Esophagus muscularis mucosa (tissue), 4 donors: ENCODE data around the gene SLC16A4. TPM values are rescaled to one million over a fixed set of nuclear protein-coding genes. Genes with fewer than 3 reads are reported as not detected.

Experiments used
- DNase-seq: peaks from one replicate; pipeline ENCODE4 v3.0.0-alpha.2; 2017; ENCODE audit errors: extremely low spot score
- H3K27ac ChIP-seq, 4 donors: fragments of 200-600 bp; sonication (generic); replicated peaks in 1 of 4; 1 replicate in 3 of 4; 2 replicates in 1 of 4; pipeline ENCODE4 v1.5.1; 2016 to 2019; ENCODE audit warnings: mild to moderate bottlenecking in 1 of 4
- H3K27me3 ChIP-seq, 4 donors: fragments of 200-600 bp; sonication (generic); one replicate each; pipeline versions ENCODE4 v1.5.1 to v1.6.0; 2016 to 2019
- H3K36me3 ChIP-seq, 4 donors: fragments of 200-600 bp; sonication (generic); one replicate each; pipeline ENCODE4 v1.5.1; 2016 to 2019
- H3K4me1 ChIP-seq, 4 donors: fragments of 200-600 bp; sonication (generic); one replicate each; pipeline ENCODE4 v1.5.1; 2016 to 2019
- H3K4me3 ChIP-seq, 4 donors: fragments of 200-600 bp; sonication (generic); 1 replicate in 2 of 4; 2 replicates in 2 of 4; pipeline ENCODE4 v1.5.1; 2016 to 2019; ENCODE audit warnings: mild to moderate bottlenecking in 4 of 4, moderate library complexity in 1 of 4
- H3K9me3 ChIP-seq, 4 donors: fragments of 200-600 bp; sonication (generic); 1 replicate in 3 of 4; 2 replicates in 1 of 4; pipeline ENCODE4 v1.5.1; 2016 to 2019
- EP300 ChIP-seq: sonication (generic); formaldehyde crosslinking; IDR thresholded peaks from one replicate; pipeline ENCODE4 v1.6.1; 2017; ENCODE audit warnings: antibody characterized with exemption
- POLR2A ChIP-seq: fragments of 450-650 bp; IDR thresholded peaks from one replicate; pipeline ENCODE4 v1.6.1; 2017; ENCODE audit warnings: antibody characterized with exemption, moderate library complexity, mild to moderate bottlenecking, low read depth
- POLR2AphosphoS5 ChIP-seq, 2 donors: sonication (generic); formaldehyde crosslinking; IDR thresholded peaks; one replicate each; pipeline ENCODE4 v1.6.1; 2017; ENCODE audit warnings: antibody characterized with exemption in 2 of 2
- WGBS: methylation state at CpG from one replicate; pipeline ENCODE4 v1.1.5; 2018; 5-methylcytosine and 5-hydroxymethylcytosine counted together
- intact Hi-C: fragments of 100-400 bp; cut with DNase I; formaldehyde crosslinking; loops from one replicate; pipeline ENCODE4 v1.15.1; 2023
- total RNA-seq, 4 donors: library from RNA; depleted of rRNA; stranded (reverse); fragments of >200 nt; gene quantifications; one replicate each; pipeline versions ENCODE4 v1.1.0 to v1.2.1, GENCODE V29; 2016
- TF ChIP-seq, protein P1 (sequence below), 3 experiments: fragments of 200-600 bp in 2 of 3; fragments of 450-650 bp in 1 of 3; sonication (generic) in 2 of 3; IDR thresholded peaks; one replicate each; pipeline ENCODE4 v1.5.1; 2017 to 2019; ENCODE audit warnings: antibody characterized with exemption in 3 of 3, mild to moderate bottlenecking in 2 of 3, moderate library complexity in 1 of 3

The SLC16A4 gene
- total RNA-seq, 4 donors from 2014 or later, result 5.8 to 8.8 (median 8.4) TPM

GRCh38 chr1:110426854-110427253 is 36.0 kb upstream of the SLC16A4 start:
- Histone ChIP-seq H3K36me3 (no peaks in the 10 kb centered on the region), H3K4me1 (peaks cover 0 to 4% (median 0%) of the 10 kb centered on the region in 4 donors), H3K27ac (no peak overlapping the region), H3K9me3 (no peaks in the 10 kb centered on the region), H3K4me3 (no peak overlapping the region), H3K27me3 (peaks cover 0 to 13% (median 0%) of the 10 kb centered on the region in 4 donors)
- no peak for DNase-seq
- 36% methylated on average over 4 of the region's 4 CpGs for WGBS
- intact Hi-C loops, result no loop called here
- TF ChIP-seq, protein P1, sequence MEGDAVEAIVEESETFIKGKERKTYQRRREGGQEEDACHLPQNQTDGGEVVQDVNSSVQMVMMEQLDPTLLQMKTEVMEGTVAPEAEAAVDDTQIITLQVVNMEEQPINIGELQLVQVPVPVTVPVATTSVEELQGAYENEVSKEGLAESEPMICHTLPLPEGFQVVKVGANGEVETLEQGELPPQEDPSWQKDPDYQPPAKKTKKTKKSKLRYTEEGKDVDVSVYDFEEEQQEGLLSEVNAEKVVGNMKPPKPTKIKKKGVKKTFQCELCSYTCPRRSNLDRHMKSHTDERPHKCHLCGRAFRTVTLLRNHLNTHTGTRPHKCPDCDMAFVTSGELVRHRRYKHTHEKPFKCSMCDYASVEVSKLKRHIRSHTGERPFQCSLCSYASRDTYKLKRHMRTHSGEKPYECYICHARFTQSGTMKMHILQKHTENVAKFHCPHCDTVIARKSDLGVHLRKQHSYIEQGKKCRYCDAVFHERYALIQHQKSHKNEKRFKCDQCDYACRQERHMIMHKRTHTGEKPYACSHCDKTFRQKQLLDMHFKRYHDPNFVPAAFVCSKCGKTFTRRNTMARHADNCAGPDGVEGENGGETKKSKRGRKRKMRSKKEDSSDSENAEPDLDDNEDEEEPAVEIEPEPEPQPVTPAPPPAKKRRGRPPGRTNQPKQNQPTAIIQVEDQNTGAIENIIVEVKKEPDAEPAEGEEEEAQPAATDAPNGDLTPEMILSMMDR (IDR thresholded peaks at IDR 0.05), result no peak
- TF ChIP-seq EP300 (no peak), POLR2A (no peak), POLR2AphosphoS5 (IDR thresholded peaks at IDR 0.05) (no peak)

DNA sequence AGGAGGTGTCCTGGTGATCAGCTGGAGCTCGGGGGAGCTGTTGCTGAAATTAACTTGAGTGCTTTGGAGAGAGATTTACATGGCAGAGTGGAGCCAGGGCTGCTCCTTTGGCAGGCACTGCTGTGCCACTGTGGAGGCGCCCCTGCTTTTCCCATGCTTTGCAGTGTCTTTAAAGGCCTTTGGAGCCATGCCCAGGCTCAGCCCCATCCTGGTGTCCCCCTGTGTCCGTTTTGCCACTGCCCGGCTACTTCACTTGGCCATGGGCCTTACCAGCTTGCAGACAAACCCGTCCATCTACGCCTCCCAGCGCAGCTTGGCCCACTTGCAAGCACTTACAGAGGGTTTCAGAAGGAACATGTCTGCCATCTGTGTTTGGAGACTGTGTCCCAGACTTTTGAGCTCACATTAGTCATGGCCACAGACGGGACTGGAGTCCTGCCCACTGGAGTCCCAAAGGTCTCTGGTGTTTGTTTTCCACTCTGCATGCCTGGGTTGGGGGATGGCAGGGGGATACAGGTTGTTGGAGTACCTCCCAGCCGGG is 34.9 kb upstream of the SLC16A4 start:
- intact Hi-C loops, result no loop called here
- peaks cover 0 to 4% (median 0%) of the 10 kb centered on the region in 4 donors for H3K4me1 ChIP-seq
- H3K27ac ChIP-seq, result peak overlapping the region in 1 of 4 donors; percentile 52
- DNase-seq, result no peak
- no peaks in the 10 kb centered on the region for H3K9me3 ChIP-seq
- no peak overlapping the region for H3K4me3 ChIP-seq
- no peak for TF ChIP-seq POLR2AphosphoS5 (IDR thresholded peaks at IDR 0.05)
- no peak for TF ChIP-seq EP300
- TF ChIP-seq, protein P1 (IDR thresholded peaks at IDR 0.05), result no peak
- TF ChIP-seq POLR2A, result no peak
- peaks cover 0 to 6% (median 0%) of the 10 kb centered on the region in 4 donors for H3K27me3 ChIP-seq
- 69% methylated on average over 7 of the region's 9 CpGs for WGBS
- no peaks in the 10 kb centered on the region for H3K36me3 ChIP-seq

- Histone ChIP-seq H3K27me3 (no peaks in the 10 kb centered on the region), H3K4me1 (peaks cover 0 to 4% (median 0%) of the 10 kb centered on the region in 4 donors), H3K36me3 (no peaks in the 10 kb centered on the region), H3K27ac (peak overlapping the region in 1 of 4 donors; percentile 52), H3K9me3 (no peaks in the 10 kb centered on the region), H3K4me3 (no peak overlapping the region)
- 57% methylated on average over 9 of the region's 9 CpGs for WGBS
- intact Hi-C loops, result no loop called here
- no peak for DNase-seq
- TF ChIP-seq, protein P1 (IDR thresholded peaks at IDR 0.05), result no peak
- TF ChIP-seq EP300 (no peak), POLR2AphosphoS5 (IDR thresholded peaks at IDR 0.05) (peak in 1 of 2 donors; percentile 19)
These were observed 34.1 kb upstream of the SLC16A4 start for GRCh38 chr1:110424699-110425611.

GRCh38 chr1:110420874-110421793 is 30.3 kb upstream of the SLC16A4 start:
- no peak overlapping the region for H3K27ac ChIP-seq
- WGBS, result 67% methylated on average over 2 of the region's 2 CpGs
- DNase-seq, result no peak

More at GRCh38 chr1:110420874-110421793, 30.3 kb upstream of the SLC16A4 start:
- Histone ChIP-seq H3K9me3 (no peaks in the 10 kb centered on the region), H3K36me3 (no peaks in the 10 kb centered on the region), H3K4me3 (no peak overlapping the region), H3K4me1 (peaks cover 0 to 4% (median 0%) of the 10 kb centered on the region in 4 donors), H3K27me3 (no peaks in the 10 kb centered on the region)
- intact Hi-C loops, result no loop called here
- no peak for TF ChIP-seq EP300
- TF ChIP-seq, protein P1 (IDR thresholded peaks at IDR 0.05), result no peak
- no peak for TF ChIP-seq POLR2AphosphoS5 (IDR thresholded peaks at IDR 0.05)
- no peak for TF ChIP-seq POLR2A
